HG03045 (cell line): Measurements from ENCODE around the gene CER1.

Experiments
- ATAC-seq: cut with Tn5 transposase; IDR thresholded peaks from one replicate; pipeline ENCODE4 v1.9.1; 2021; ENCODE audit warnings: mild to moderate bottlenecking, moderate library complexity; ENCODE audit not compliant: unreplicated experiment

The CER1 gene, protein sequence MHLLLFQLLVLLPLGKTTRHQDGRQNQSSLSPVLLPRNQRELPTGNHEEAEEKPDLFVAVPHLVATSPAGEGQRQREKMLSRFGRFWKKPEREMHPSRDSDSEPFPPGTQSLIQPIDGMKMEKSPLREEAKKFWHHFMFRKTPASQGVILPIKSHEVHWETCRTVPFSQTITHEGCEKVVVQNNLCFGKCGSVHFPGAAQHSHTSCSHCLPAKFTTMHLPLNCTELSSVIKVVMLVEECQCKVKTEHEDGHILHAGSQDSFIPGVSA

GRCh38 chr9:14722391-14723035 is at the start of gene CER1:
Gene CER1 (minus strand): TSS chr9:14722733. CDS start chr9:14722672, 61 bp downstream.
- ATAC-seq: no peak

DNA sequence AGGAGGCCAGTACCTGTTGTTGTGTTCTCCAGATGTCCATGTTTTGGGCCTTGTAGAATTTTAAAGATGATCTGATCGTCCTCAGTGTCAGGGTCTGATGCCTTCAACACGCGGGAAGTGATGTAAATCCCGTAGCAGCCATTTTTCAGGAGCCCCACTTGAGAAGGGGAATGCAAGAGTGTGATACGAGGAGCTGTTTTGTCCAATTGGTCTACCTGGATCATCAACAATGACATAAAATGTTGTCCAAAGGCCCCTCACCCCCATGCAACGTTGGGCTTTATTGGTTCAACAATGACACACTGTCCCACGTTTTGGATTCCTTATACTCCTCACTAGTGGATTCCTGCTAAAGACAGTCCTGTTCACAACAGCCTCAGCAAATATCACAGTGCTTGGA is 48.1 kb upstream of the CER1 start:
- no peak for ATAC-seq

GRCh38 chr9:14769230-14769571 is 46.7 kb upstream of the CER1 start:
- no peak for ATAC-seq

DNA sequence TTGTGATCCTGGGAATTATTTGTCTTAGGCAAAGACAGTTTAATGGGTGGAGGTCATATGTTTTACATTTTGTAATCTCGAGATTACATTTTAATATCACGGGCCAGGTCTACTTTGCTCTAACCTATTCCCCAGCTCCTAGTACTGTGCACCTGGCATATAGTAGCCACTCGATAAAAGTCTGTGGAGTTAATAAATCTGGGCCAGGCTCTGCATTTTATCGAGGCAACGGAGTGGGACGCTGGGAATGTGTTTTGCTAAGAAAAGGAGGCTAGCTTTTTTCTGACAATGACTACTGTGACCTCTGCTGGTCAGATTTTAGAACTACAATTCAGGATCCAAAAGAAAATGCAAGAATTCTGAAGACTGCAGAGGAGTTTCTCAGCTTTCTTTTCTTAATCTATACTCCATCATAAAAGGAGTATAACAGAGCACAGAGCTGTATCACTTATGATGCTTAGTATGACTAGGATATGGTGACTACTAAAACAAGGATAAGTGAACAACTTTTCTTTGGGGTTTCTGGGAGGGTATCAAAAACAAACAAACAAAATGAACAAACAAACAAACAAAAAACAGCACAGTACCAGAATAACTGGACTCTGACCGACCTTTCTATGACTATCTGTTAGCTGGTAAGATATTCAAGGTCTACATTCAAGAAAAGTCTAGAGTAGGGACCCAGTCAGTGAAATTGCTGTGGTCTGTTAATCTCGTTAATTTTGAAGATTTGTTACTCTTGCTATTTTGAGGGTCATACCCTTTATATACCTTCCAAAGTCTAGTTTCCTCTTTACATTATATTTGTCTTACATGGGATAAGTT is 46.1 kb upstream of the CER1 start:
- no peak for ATAC-seq

GRCh38 chr9:14766299-14766698 is 43.8 kb upstream of the CER1 start:
- ATAC-seq: no peak

DNA sequence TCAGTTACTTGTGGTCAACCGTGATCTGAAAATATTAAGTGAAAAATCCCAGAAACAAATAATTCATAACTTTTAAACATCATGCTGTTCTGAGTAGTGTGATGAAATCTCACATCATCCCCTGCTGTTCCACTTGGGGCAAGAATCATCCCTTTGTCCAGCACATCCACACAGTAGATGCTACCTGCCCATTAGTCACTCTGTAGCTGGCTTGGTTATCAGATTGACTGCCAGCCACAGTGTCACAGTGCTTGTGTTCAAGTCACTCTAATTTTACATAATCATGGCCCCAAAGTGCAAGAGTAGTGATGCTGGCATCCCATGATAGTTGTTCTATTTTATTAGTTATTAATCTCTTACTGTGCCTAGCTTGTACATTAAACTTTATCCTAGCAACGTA is 39.1 kb upstream of the CER1 start:
- no peak for ATAC-seq

DNA sequence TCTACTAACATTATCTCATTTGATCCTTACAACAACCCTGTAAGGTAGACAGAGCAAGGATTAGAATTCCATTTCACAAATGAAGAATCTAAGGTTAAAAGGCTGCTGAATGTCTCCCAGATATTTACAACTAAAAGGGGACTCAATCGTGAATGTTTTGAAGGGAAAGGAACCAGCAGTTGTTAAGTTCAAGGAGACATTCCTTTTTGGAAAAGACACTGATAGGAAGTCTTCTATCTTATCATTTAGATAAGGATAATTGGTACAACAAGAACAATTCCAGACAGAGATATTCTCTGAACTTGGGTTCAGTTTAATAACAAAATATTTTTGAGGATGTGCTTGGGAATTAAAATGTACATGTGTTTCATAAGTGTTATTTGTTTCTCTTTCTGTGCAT is 37.5 kb upstream of the CER1 start:
- no peak for ATAC-seq

GRCh38 chr9:14756291-14756690 is 33.8 kb upstream of the CER1 start:
- ATAC-seq: no peak

DNA sequence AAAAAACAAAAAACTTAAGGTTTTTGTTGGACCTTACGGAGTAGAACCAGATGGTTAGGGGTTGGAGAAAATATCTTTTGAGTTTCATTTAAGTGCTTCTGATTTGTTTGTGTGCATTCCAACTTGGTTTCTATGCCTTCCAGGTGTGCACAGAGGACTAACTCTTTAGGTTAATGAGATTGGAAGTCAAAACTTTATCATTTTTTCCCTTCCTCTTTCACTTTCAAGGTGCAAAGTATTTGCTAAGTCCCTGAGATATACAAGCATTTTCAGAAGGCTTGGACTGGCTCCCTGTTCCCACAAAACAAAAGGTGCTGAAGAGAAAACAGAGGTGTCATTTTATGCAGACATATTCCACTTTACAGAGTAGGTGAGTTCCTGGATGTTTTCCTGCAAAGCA is 30.3 kb upstream of the CER1 start:
- ATAC-seq: no peak

- ATAC-seq: no peak
Measured at GRCh38 chr9:14752271-14752670, 29.7 kb upstream of the CER1 start.

DNA sequence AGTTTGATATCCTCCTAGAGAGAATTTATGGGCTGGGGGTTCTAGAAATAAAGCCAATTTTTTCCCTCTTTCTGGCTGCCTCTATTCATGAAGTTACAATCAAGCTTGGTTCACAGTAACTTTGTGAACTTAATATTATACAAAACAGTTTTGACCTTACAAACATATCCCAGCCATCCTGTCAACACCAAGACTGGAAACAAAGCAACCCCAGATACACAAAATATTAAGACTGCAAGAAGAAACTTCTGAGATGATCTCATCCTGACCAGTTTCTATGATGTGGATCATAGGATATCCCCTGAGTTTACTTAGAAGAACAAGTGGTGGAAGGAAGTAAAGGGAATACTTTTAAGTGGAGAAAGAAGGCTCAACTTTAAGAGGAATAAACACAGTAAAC is 28.3 kb upstream of the CER1 start:
- ATAC-seq: no peak

GRCh38 chr9:14749741-14750211 is 27.2 kb upstream of the CER1 start:
- no peak for ATAC-seq

DNA sequence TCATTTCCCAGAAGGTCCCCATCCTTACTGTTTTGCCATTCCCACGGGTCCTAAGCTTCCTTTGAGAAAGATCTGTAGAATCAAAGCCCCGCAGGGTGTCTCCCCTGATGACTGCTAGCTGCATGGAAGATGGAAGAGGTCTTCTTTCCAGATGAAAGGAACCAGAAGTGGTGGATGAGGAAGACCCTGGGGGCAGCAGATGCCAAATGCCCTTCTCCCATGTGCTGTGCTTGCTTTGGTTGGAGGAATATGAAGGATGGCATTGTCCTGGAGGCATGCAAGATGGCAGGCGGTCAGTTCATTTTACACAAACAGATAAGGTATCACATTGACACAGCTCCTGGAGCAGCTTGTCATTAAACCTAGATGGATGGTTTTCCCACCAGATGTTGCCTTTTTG is 25.8 kb upstream of the CER1 start:
- no peak for ATAC-seq

DNA sequence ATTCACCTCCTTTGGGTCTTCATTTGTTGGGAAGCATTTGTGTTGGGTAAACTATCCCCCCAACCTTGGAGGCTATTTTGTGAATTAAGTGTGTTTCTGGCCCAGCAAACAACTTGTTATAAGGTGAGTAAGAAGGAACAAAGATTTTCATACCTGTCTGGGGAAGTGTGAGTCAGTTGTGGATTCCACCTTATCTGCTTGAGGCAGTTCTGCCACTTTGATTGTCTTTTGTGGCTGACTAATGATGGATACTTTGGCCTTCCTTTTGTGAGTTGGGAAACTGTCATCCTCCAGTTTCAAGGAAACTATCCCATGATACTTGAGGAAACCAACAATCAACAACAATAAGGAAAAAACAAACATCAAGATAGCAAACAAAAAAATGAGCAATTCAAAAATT is 24.6 kb upstream of the CER1 start:
- no peak for ATAC-seq

GRCh38 chr9:14746626-14747025 is 24.1 kb upstream of the CER1 start:
- ATAC-seq: no peak

- ATAC-seq: no peak
Measured at GRCh38 chr9:14744768-14745167, 22.2 kb upstream of the CER1 start.

DNA sequence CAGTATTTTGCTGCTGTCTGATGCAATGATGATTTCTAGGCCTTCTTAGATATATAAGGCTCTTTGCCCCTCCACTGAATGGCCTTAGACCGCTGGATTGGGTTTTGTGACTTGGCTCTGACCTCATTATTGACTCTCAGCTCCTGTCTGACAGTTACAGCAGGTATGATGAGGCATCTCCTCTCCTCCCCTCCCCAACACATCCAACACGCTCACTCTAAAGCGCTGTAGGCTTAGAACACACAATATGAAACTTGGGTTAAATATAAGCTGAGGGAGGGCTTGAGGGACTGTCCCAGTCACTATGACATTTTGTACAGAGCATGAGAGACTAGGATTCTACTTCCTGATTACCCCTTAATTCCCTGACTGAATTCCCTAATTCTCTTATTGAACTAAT is 18.8 kb upstream of the CER1 start:
- peak; percentile 83 for ATAC-seq

DNA sequence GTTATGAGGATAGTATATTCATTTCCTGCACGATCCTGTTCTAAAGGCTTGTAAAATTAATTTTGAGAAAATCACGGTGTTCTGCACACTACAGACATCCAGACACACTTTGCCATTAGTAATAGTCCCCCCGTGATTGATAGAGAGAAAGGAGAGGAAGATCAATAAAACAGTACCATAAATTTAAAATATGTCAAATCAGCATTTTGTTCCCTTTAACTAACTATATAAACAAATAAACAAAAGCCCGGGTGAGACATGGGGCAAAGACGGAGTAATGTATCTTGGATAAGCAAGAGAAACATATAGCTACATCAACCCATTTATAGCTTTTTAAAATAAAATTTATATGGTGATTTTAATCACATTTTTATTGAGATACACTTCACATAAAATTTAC is 10.6 kb upstream of the CER1 start:
- ATAC-seq: no peak

DNA sequence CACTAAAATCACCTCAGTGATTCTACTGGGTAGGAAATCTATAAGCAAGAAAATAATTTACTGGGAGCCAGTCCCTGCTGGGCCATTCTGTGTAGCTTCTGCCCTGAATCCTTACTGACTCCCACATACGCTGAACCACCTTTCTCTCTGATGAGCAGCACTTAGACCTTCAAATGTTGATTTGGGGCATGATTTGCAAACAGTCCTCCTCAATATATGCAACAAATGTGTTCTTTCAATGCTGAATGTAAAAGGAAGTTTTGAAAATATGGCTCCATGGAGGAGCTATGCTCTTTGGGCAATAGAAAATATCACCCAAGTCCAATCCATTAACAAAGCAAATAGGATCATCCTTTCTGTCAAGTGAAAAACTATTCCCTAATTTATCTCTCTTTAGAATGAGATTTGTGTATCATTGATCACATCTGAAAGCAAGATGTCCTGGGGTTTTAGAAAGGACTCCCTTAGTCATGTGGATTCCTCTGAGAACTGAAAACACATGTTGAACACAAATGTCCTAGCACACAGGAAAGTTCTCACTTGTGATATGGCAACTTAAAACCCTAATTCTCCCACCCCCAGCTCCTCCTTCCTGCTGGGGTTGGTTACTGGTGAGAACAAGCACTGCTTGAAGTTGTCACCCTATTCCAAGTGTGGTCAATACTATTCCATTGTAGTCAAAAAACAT is 8.9 kb upstream of the CER1 start:
- no peak for ATAC-seq

GRCh38 chr9:14730461-14730898 is 7.9 kb upstream of the CER1 start:
- no peak for ATAC-seq

- no peak for ATAC-seq
Measured at GRCh38 chr9:14723301-14723700, 768 bp upstream of the CER1 start.
